ENCODE measurements around the gene SHROOM3. TPM values are rescaled to one million over a fixed set of nuclear protein-coding genes. Genes with fewer than 3 reads are reported as not detected.

SHROOM3 gene
- total RNA-seq, 2 donors from 2014 or later = 56.7 to 96.0 TPM

GRCh38 chr4:76737180-76737579 is 302.2 kb downstream of the SHROOM3 start:
- no peaks in the 10 kb centered on the region for H3K9me3 ChIP-seq
- no peak overlapping the region for H3K4me3 ChIP-seq
- no peak for DNase-seq
- H3K27me3 ChIP-seq = no peaks in the 10 kb centered on the region
- no peak for ATAC-seq
- TF ChIP-seq CTCF (IDR thresholded peaks at IDR 0.05) = no peak
- no peak for TF ChIP-seq POLR2A (IDR thresholded peaks at IDR 0.05)
- H3K36me3 ChIP-seq (replicated peaks in 1 of 2; ENCODE audit: insufficient read depth in 1 of 2, low read depth in 2 of 2) = peaks cover 0 to 2% of the 10 kb centered on the region in 2 donors
- 71 to 86% methylated on average over 2 of the region's 2 CpGs for WGBS, 2 donors
- H3K27ac ChIP-seq = no peak overlapping the region
- intact Hi-C loops (cut with DNase I) = loop anchor here (10.0 kb wide), 1 partner anchor 232 kb away; no protein-coding TSS in a partner anchor
- H3K4me1 ChIP-seq = peaks cover 12% of the 10 kb centered on the region

- Histone ChIP-seq H3K27ac (peak overlapping the region in 2 of 4 donors; percentile 0 to 2), H3K36me3 (replicated peaks in 1 of 2; ENCODE audit: insufficient read depth in 1 of 2, low read depth in 2 of 2) (peaks cover 0 to 2% of the 10 kb centered on the region in 2 donors), H3K4me1 (peaks cover 12% of the 10 kb centered on the region), H3K9me3 (no peaks in the 10 kb centered on the region), H3K4me3 (no peak overlapping the region), H3K27me3 (no peaks in the 10 kb centered on the region)
- DNase-seq (no peak), ATAC-seq (no peak)
- 41 to 43% methylated on average over 2 of the region's 2 CpGs for WGBS, 2 donors
- TF ChIP-seq POLR2A (IDR thresholded peaks at IDR 0.05) = no peak
- no peak for TF ChIP-seq CTCF (IDR thresholded peaks at IDR 0.05)
- intact Hi-C loops (cut with DNase I) = loop anchor here (10.0 kb wide), 1 partner anchor 233 kb away; no protein-coding TSS in a partner anchor
Measured at GRCh38 chr4:76737771-76738085, 302.7 kb downstream of the SHROOM3 start.

GRCh38 chr4:76738086-76738931 is 303.3 kb downstream of the SHROOM3 start:
- TF ChIP-seq POLR2A (IDR thresholded peaks at IDR 0.05) = no peak
- TF ChIP-seq CTCF (IDR thresholded peaks at IDR 0.05) = no peak
- Histone ChIP-seq H3K9me3 (no peaks in the 10 kb centered on the region), H3K4me1 (peaks cover 8% of the 10 kb centered on the region), H3K27me3 (no peaks in the 10 kb centered on the region), H3K27ac (peak overlapping the region in 2 of 4 donors; percentile 0 to 2), H3K4me3 (no peak overlapping the region), H3K36me3 (replicated peaks in 1 of 2; ENCODE audit: insufficient read depth in 1 of 2, low read depth in 2 of 2) (peaks cover 0 to 2% of the 10 kb centered on the region in 2 donors)
- WGBS, 2 donors = 47 to 53% methylated on average over 5 of the region's 5 CpGs
- DNase-seq = peak in 1 of 4 donors; percentile 23
- ATAC-seq = peak; percentile 47
- intact Hi-C loops (cut with DNase I) = loop anchor here (10.0 kb wide), 1 partner anchor 234 kb away; no protein-coding TSS in a partner anchor

- H3K9me3 ChIP-seq = no peaks in the 10 kb centered on the region
- peaks cover 5% of the 10 kb centered on the region for H3K4me1 ChIP-seq
- ATAC-seq (no peak), DNase-seq (no peak)
- H3K4me3 ChIP-seq = no peak overlapping the region
- H3K27ac ChIP-seq = no peak overlapping the region
- WGBS, 2 donors = 89 to 92% methylated on average over 4 to 16 of the region's 24 CpGs
- intact Hi-C loops (cut with DNase I) = no loop called here
- no peak for TF ChIP-seq CTCF (IDR thresholded peaks at IDR 0.05)
- TF ChIP-seq POLR2A (IDR thresholded peaks at IDR 0.05) = no peak
- H3K36me3 ChIP-seq (replicated peaks in 1 of 2; ENCODE audit: insufficient read depth in 1 of 2, low read depth in 2 of 2) = peaks cover 0 to 2% of the 10 kb centered on the region in 2 donors
- no peaks in the 10 kb centered on the region for H3K27me3 ChIP-seq
Measured at GRCh38 chr4:76740192-76740591, 305.2 kb downstream of the SHROOM3 start.

All from body of pancreas (tissue), 4 donors.